BJ (cell line): ENCODE data around the gene PLEKHA3. TPM values are rescaled to one million over a fixed set of nuclear protein-coding genes. Genes with fewer than 3 reads are reported as not detected.
"Not testable (repeated sequence)": the region's sequence is repeated elsewhere in the genome, so short reads cannot be mapped to it uniquely, and the experiment has no call there.

ENCODE experiments used
- CTCF ChIA-PET: fragments of 350-600 bp; formaldehyde crosslinking; extraction: SDS; loops from one replicate; lab custom pipeline; 2021; ENCODE audit warnings: antibody characterized with exemption, inconsistent platforms; lab: Yijun Ruan, JAX
- POLR2A ChIA-PET: fragments of 300-600 bp; sonication (Branson Sonifier 250); formaldehyde crosslinking; extraction: SDS; loops from one replicate; lab custom pipeline; 2021; ENCODE audit warnings: antibody characterized with exemption; lab: Charles Lee
- DNase-seq: peaks from one replicate; pipeline ENCODE4 v3.0.0-alpha.2; 2011; ENCODE audit warnings: low read depth
- H3K27me3 ChIP-seq: 2 replicates; pipeline ENCODE4 v1.6.0; 2011; ENCODE audit warnings: low read length; ENCODE audit not compliant: control insufficient read depth, insufficient read depth
- H3K36me3 ChIP-seq: 2 replicates; pipeline ENCODE4 v1.5.1; 2011; ENCODE audit warnings: low read length; ENCODE audit not compliant: control insufficient read depth, insufficient read depth
- H3K4me3 ChIP-seq: 2 replicates; pipeline ENCODE4 v1.5.1; 2011; ENCODE audit warnings: low read depth, mild to moderate bottlenecking, control low read depth, low read length
- CTCF ChIP-seq: IDR thresholded peaks from 2 replicates; pipeline ENCODE4 v1.5.1; 2011; ENCODE audit warnings: low read depth, mild to moderate bottlenecking, control low read depth, inconsistent platforms, low read length, moderate library complexity; ENCODE audit not compliant: insufficient read depth
- polyA plus RNA-seq: library from polyadenylated mRNA; depleted of rRNA; stranded (reverse); fragments of >200 nt; gene quantifications from 2 replicates; pipeline ENCODE4 v1.2.3, GENCODE V29; 2011

Gene PLEKHA3
- polyA plus RNA-seq, 1 experiment: 10.0 TPM

- Histone ChIP-seq H3K4me3 (no peak overlapping the region), H3K27me3 (no peaks in the 10 kb centered on the region), H3K36me3 (no peaks in the 10 kb centered on the region; the same call in 1 of the 2 replicates)
- ChIA-PET CTCF (interaction anchor here (0.6 to 1.0 kb wide), 2 partner anchors 30 to 38 kb away, joined by 3 read pairs; no protein-coding TSS in a partner anchor), POLR2A (no interaction called here)
- no peak for TF ChIP-seq CTCF
- DNase-seq: no peak
Measured at GRCh38 chr2:178452870-178453269, 27.4 kb upstream of the PLEKHA3 start.

GRCh38 chr2:178455947-178456346 is 24.3 kb upstream of the PLEKHA3 start:
- CTCF ChIA-PET: no interaction called here
- no peaks in the 10 kb centered on the region for H3K27me3 ChIP-seq
- no peak overlapping the region for H3K4me3 ChIP-seq
- no peak for DNase-seq
- no peak for TF ChIP-seq CTCF
- no peaks in the 10 kb centered on the region for H3K36me3 ChIP-seq
- POLR2A ChIA-PET: no interaction called here

GRCh38 chr2:178457390-178457886 is 22.8 kb upstream of the PLEKHA3 start:
- Histone ChIP-seq H3K27me3 (no peaks in the 10 kb centered on the region), H3K36me3 (no peaks in the 10 kb centered on the region), H3K4me3 (no peak overlapping the region)
- no peak for TF ChIP-seq CTCF
- no peak for DNase-seq
- ChIA-PET POLR2A (no interaction called here), CTCF (interaction anchor here (1.2 kb wide), 1 partner anchor 25 kb away, joined by 3 read pairs; no protein-coding TSS in a partner anchor)

GRCh38 chr2:178469219-178469849 is 10.9 kb upstream of the PLEKHA3 start:
- Histone ChIP-seq H3K27me3 (no peaks in the 10 kb centered on the region), H3K4me3 (no peak overlapping the region), H3K36me3 (no peaks in the 10 kb centered on the region; the same call in 1 of the 2 replicates)
- TF ChIP-seq CTCF: no peak
- DNase-seq: no peak
- ChIA-PET CTCF (no interaction called here), POLR2A (interaction anchor here (0.7 kb wide), 1 partner anchor 50 kb away, joined by 9 read pairs; no protein-coding TSS in a partner anchor)

- POLR2A ChIA-PET, H3K27me3 ChIP-seq, H3K4me3 ChIP-seq, DNase-seq, H3K36me3 ChIP-seq, CTCF ChIA-PET: not testable (repeated sequence)
Measured at GRCh38 chr2:178471313-178471712, 8.9 kb upstream of the PLEKHA3 start.
